ENCODE measurements around the gene HECTD1.
"Not testable (repeated sequence)": the region's sequence is repeated elsewhere in the genome, so short reads cannot be mapped to it uniquely, and the experiment has no call there.

DNA sequence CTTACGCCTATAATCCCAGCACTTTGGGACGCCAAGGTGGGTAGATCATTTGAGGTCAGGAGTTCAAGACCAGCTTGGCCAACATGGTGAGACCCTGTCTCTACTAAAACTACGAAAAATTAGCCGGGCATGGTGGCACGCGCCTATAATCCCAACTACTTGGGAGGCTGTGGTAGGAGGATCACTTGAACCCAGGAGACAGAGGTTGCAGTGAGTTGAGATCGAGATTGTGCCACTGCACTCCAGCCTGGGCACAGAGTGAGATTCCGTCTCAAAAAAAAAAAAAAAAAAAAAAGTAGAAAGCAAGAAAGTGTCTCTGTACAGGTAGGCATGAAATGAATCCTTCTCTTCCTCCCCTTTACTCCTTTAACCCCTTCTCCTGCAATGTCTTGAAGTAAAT lies 111.8 kb downstream of the HECTD1 start:
- TF ChIP-seq, protein P1, sequence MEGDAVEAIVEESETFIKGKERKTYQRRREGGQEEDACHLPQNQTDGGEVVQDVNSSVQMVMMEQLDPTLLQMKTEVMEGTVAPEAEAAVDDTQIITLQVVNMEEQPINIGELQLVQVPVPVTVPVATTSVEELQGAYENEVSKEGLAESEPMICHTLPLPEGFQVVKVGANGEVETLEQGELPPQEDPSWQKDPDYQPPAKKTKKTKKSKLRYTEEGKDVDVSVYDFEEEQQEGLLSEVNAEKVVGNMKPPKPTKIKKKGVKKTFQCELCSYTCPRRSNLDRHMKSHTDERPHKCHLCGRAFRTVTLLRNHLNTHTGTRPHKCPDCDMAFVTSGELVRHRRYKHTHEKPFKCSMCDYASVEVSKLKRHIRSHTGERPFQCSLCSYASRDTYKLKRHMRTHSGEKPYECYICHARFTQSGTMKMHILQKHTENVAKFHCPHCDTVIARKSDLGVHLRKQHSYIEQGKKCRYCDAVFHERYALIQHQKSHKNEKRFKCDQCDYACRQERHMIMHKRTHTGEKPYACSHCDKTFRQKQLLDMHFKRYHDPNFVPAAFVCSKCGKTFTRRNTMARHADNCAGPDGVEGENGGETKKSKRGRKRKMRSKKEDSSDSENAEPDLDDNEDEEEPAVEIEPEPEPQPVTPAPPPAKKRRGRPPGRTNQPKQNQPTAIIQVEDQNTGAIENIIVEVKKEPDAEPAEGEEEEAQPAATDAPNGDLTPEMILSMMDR (tag by site-specific recombination; IDR thresholded peaks at IDR 0.05) = not testable (repeated sequence)
- TF ChIP-seq ZNF292 (tag by site-specific recombination; IDR thresholded peaks at IDR 0.05; ENCODE audit: borderline replicate concordance, low read depth); ZNF146 (tag by site-specific recombination; IDR thresholded peaks at IDR 0.05); ZNF211 (tag by site-specific recombination; IDR thresholded peaks at IDR 0.05; ENCODE audit: low read depth); HOXA7 (CRISPR knock-in tag; IDR thresholded peaks at IDR 0.05; ENCODE audit: borderline replicate concordance); ZXDB (tag by site-specific recombination; IDR thresholded peaks at IDR 0.05); YY1 (tag by site-specific recombination; IDR thresholded peaks at IDR 0.05); SALL2 (tag by site-specific recombination; IDR thresholded peaks at IDR 0.05; ENCODE audit: borderline replicate concordance); ZBTB21 (tag by site-specific recombination; IDR thresholded peaks at IDR 0.05); ZNF837 (tag by site-specific recombination; IDR thresholded peaks at IDR 0.05); TCF7L2 (IDR thresholded peaks at IDR 0.05; ENCODE audit: borderline replicate concordance, low read depth, low read length): not testable (repeated sequence)
- TF ChIP-seq, protein P2, sequence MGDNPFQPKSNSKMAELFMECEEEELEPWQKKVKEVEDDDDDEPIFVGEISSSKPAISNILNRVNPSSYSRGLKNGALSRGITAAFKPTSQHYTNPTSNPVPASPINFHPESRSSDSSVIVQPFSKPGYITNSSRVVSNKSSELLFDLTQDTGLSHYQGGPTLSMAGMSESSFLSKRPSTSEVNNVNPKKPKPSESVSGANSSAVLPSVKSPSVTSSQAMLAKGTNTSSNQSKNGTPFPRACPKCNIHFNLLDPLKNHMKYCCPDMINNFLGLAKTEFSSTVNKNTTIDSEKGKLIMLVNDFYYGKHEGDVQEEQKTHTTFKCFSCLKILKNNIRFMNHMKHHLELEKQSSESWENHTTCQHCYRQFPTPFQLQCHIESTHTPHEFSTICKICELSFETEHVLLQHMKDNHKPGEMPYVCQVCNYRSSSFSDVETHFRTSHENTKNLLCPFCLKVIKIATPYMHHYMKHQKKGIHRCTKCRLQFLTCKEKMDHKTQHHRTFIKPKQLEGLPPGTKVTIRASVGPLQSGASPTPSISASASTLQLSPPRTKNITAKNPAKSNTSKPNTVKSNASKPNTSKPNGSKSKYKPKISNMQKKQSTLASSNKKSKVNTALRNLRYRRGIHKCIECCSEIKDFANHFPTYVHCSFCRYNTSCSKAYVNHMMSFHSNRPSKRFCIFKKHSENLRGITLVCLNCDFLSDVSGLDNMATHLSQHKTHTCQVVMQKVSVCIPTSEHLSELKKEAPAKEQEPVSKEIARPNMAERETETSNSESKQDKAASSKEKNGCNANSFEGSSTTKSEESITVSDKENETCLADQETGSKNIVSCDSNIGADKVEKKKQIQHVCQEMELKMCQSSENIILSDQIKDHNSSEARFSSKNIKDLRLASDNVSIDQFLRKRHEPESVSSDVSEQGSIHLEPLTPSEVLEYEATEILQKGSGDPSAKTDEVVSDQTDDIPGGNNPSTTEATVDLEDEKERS (tag by site-specific recombination; IDR thresholded peaks at IDR 0.05) = not testable (repeated sequence)
